ENCODE measurements around the gene RGS19.

Gene RGS19

DNA sequence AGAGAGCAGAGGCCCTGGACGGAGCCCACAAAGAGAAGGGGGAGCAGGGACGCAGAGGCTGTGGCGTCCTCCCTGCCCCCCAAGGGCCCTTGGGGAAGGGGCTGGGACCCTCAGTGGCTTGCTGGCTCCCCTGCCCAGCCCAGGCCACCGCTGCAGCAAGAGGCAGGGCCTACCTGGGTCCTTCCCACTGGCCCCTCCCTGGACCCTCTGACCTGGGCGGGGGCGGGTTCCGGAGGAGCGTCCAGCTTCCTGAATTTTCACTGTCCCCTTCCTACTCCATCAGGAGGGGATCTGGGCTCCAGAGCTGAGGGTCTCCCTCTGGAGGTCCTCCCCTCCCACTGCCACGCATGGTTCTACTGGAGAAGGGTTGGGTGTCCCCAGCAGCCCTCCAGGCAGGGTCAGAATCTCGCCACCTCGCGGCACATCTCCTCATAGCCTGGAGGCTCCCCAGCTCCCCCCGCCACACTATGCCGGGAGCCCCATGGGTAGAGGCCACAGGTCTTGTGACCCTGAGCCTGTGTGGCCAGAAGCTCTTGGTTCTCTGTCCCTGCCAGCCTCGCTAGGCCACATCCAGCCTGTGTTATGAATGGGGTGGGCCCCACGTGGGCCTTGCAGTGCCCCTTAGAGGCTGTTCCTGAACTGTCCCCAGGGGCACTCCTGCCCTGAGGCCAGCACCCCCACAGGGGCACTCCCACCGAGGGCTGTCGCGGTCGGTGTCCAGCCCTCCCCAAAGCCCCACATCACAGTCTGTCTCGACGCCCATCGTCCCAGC lies 28.9 kb downstream of the RGS19 start:
- FAIRE-seq (no peak), DNase-seq (ENCODE audit: insufficient read length, low spot score) (no peak)

DNA sequence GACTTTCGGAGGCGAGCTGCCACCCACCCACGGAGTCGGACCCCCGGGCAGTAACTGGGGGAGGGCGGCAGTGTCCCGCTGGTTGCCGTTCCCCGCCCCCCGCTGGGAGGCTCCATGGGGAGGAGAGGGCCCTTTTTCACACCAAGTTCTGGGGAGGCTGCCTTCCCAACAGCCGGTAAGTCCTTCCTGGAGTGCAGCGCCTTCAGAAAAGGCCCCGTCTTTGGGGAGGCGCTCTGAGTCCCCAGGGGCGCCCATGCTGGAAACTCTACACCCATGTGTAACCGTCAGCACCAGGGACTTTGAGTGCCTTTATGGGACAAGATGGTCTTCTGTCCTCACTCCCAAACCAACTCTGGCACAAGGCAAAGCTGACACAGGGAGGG lies 29.4 kb downstream of the RGS19 start:
- no peak for DNase-seq (ENCODE audit: insufficient read length, low spot score)
- FAIRE-seq: no peak

DNA sequence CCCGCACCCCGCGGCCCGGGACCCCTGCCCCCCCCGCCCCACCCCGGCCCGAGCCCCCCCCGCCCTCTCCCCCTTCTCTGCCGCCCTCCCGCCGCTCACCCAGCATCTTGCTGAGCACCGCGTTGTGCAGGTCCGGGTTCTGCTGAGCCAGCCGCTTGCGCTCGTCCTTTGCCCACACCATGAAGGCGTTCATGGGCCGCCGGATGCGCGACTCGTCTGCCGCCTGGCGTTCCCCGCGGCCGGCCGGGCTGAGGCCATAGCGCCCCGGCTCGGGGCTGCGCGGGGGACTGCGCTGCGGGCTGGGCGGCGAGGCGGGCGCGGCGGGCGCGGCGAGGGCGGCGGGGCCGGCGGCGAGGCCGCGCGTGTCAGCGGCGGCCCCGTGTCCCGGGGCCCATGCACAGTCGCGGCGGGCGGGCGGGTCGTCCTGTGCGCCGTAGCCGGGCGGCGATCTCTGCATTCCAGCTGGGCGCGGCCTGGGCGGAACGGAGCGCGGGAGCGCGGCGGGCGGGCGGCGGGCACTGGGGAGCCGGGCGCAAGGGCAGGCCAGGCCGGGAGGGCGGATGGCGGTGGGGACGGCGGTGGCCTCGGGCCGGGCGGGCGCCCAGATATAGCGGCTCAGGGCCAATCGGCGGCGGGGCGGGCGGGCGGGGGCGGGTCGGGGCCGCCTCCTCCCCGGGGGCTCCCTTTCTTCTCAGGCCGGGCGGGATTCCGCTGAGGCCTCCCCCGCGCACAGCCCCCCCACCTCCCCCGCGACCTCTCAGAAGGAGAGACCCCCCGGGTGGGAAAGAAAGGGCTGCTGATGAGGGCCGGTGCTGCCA lies 30.0 kb downstream of the RGS19 start, which contains the start of gene SOX18:
Gene SOX18, minus strand, starts transcription at position 580 of the 818 bp plus-strand sequence. Its CDS starts 123 bp downstream, at position 457.
- DNase-seq (ENCODE audit: insufficient read length, low spot score): no peak

DNA sequence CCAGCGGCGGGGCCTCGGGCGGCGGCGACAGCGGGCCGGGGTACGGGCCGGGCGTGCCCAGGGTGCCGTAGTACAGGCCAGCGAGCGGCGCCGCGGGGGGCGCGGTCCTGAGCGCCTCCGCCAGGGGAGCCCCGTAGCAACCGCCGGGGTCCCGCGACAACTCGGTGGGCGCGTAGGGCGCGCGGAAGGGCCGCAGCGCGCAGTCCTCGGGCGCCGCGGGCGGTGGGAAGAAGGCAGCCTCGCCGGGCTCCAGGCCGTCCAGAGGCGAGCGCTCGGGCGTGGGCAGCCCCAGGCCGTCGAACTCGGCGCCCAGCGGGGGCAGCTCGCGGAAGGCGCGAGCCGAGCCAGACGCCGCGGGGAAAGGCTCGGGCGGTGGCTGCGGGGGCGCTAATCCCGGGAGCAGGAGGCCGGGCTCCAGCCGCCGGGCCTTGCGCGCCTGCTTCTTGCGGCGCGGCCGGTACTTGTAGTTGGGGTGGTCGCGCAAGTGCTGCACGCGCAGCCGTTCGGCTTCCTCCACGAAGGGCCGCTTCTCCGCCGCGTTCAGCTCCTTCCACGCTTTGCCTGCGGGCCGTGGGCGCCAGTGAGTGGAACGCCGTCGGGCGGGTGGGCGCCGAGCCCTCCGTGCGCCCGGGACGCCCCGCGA lies 30.8 kb downstream of the RGS19 start:
- DNase-seq (ENCODE audit: insufficient read length, low spot score) (no peak), FAIRE-seq (no peak)

More for the DNA sequence above, 30.0 kb downstream of the RGS19 start, which contains the start of gene SOX18:
- FAIRE-seq: no peak

DNA sequence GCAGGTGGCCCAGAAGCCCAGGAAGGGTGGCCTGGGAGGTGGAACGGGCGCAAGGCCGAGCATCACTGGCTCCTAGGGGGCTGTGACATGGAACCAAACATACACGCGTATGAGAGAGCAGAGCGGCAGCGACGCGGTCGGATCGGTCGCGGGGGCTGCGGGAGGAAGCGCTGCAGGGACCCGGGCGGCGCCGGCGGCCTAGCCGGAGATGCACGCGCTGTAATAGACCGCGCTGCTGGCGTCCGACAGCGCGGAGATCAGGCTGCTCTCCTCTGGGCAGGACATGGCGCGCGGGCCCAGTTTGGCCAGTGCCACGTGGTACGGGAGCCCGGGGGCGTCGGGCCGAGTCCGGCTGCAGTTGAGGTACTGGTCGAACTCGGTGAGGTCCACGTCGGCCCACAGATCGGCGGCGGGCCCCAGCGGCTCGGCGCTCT lies 31.3 kb downstream of the RGS19 start:
- DNase-seq (ENCODE audit: insufficient read length, low spot score): no peak
- no peak for FAIRE-seq

DNA sequence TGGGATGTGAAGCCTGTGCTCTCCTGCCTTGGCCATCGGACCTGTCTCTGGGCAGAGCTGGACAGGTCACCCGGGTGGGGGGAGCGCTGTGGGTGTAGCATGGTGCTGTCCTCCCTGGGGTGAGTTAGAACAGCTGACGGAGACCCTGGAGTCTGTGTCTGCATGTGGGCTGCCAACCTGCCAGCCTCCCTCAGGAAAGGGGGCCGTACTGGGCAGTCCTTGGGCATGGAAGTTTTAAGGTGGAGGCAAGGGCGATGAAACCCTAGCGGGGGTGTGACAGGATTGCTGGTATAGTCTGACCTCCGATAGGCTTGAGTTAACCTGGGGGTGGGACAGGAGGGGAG lies 32.3 kb downstream of the RGS19 start:
- FAIRE-seq (no peak), DNase-seq (ENCODE audit: insufficient read length, low spot score) (no peak)

DNA sequence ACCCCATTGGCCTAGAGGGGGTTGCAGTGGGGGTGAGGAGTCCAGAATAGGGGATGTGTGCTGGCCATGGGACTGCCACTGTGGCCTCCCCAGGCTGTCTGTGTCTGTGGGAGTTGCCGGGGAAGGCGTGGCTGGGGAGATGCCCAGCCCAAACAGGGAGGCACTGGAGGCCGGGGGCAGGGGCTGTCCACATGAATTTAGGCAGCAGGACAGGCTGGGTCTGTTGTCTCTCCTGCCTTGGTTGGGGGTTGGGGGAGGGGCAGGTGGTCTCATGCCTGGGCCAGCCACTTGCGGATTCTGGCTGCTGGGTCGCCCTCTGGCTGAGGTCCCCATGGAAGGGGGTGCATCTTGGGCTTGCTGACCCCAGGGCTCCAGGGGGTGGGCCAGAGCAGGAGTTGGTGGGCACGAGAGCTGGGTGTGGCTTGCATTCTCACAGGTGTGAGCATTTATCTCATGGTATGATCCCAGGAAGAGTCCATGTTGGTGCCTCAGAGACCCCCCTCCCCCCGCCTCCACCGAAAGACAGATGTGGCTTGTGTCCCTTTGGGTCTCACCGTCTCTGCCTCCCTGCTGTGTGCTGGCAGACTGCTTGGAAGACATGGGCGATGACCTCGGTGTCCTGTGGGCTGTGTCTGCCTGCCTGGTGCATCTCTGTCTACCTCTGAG lies 33.8 kb downstream of the RGS19 start:
- no peak for FAIRE-seq
- DNase-seq (ENCODE audit: insufficient read length, low spot score): no peak

DNA sequence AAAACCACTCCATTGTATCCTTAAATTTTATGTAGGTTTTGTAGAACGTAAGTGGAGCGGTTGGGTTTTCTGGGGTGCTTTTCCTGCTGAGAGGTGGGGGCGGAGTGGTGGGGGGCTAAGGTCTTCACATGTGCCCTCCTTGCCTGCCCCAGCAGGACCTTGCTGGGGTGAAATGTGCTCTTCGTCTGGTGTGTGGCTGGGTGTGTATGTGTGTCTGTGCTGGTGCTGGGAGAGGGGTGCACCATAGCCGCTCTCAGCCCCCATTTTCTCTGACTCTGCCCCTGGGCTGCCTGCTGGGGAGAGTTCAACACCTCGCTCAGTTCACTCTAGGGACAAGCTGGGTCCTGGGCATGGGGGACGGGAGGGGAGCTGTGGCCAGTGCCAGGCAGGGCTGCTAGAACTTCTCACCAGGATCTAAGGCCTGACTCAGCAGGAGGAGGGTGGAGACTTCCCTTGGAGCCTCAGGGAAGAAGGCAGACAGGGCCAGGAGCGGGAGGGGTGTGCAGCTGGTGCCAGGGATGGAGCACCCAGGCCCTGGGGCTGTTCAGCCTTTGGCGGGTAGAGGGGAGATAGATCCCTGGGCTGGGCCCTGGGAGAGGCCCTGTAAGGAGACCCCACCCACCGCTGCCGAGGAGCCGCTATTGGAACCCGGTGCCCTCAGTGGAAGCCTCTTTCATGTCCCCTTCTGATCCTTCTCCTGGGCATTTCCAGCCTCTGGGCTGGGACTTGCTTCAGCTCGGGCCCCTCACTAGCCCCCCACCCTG lies 34.7 kb downstream of the RGS19 start:
- FAIRE-seq: no peak
- no peak for DNase-seq (ENCODE audit: insufficient read length, low spot score)

DNA sequence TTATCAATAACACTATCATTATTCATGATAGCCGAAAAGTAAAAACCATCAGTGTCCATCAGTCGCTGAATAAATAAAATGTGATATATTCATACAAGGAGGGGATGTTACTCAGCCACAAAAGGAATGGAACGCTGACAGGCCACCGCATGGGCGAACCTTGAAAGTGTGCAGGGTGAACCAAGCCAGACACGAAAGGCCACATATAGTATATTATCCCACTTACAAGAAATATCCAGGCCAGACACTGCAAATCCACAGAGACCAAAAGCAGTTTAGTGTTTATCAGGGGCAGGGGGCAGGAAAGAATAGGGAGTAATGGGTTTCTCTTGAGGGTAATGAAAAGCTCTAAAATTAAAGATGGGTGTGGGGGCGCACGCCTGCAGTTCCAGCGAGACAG lies 35.5 kb downstream of the RGS19 start:
- DNase-seq (ENCODE audit: insufficient read length, low spot score) (no peak), FAIRE-seq (no peak)

DNA sequence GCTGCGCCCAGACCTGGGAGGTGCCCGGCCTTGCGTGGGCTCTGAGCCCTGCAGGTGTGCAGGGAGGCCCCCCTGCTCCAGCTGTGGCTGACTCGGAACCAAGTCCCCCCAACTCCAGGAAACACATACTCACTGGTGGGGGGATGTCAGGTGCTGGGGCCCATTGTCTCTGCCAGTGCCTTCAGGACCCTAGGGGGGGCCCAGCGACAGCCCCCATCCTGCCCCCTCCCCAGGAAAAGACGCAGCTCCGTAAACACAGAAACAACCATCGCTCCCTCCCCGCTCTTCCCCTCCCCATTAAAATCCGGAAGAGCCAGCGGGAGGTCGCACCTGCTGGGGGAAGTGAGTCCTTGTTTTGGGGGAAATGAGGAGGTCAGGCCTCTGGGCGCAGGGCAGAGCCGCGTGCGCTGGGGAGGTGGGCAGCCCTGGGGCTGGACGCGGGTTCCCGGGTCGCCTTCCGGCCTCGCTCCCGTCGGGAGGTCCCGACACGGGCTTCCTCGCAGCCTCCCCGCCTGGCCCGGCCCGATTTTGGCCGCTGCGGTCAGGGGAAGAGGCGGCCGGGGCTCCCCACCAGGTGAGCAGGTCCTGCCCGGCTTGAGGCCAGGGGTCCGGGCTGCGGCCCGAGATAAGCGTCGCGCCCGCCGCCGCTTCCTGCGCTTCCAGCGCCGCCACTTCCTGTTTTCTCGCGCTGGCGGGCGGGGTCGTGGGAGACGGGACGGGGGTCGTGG lies 37.1 kb downstream of the RGS19 start:
- no peak for FAIRE-seq
- DNase-seq (ENCODE audit: insufficient read length, low spot score): no peak

DNA sequence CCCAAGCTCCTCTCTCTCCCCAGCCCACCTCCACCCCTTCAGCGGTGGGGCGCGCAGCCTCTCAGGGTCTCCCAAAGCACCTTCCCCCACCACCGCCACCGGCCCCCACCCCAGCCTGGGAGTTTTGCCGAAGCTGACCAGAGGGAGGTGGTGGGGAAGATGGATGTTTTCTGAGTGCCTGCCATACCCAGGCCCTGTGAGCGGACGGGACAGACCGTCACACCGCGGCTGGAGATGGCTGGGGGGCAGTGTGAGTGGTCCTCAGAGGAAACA lies 37.6 kb downstream of the RGS19 start:
- no peak for FAIRE-seq

DNA sequence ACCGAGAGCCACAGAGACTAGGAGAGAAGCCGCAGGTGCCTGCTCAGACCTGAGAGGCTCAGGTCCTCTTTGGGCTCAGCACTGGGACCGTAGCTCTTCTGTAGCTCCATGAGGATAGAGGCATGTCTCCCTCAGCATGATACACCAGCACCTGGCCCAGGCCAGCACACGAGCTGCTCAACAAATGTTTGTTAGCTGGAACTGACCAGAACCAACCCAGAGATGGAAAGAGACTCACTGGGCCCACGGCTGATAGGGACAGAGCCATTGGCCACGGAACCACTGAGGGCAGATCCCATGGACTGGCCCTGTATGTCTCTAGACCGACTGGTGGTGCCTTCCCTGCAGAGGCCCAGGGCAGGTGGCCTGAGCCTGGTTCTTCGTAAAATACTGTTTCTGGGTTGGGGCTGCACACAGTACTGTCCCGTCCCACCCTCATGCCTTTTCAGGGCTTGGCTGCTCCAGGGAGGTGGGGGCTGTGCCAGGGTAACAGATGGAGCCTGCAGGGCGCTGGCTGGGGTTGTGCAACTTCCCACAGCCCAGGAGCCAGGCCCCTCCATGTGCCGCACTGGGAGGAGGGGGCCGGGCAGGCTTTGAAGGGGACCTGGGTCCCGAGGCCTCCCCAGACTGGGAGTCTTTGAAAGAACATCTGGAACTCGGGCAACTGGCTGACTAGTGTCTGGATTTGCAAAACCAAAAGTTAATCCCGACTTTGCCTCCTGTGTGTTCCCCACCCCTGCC lies 38.1 kb downstream of the RGS19 start:
- DNase-seq (ENCODE audit: insufficient read length, low spot score) (no peak), FAIRE-seq (no peak)

More for the DNA sequence above, 37.6 kb downstream of the RGS19 start:
- DNase-seq (ENCODE audit: insufficient read length, low spot score): no peak

DNA sequence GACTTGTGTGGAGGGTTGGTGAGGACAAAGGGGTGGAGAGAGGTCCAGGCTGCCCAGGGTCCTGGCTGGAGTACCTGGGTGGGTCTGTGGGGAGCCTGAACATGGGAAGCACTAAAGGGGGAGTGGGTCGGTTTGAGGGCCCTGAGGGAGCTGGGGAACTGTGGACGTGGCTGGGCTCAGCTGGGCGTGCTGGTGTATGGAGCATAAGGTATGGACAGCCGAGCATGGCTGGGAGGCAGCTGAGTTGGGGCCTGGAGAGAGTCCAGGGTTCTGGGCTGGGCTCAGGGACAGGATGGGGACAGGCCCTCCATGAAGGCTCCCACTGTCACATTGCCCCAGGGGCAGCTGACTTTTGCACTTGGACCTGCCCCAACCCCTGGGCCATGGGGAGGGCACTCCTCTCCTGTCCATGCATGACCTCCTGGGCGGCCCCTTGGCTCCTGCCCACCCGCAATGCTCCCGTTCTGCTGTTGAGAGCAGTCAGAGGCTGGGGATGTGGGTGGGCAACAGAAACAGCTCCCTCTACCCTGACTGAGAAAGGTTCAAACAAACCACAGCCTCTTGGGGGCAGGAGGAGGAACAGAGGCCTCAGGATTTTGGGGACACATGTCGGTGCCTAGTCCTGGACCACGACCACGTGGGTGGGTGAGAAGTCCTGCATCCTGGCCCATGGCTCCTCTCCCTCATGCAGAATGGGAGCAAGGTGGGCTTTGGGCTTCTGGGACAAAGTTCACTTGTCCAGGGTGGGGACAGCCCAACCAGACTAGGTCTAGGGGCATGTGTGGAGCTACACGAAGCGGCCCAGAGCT lies 38.9 kb downstream of the RGS19 start:
- DNase-seq (ENCODE audit: insufficient read length, low spot score) (no peak), FAIRE-seq (no peak)

DNA sequence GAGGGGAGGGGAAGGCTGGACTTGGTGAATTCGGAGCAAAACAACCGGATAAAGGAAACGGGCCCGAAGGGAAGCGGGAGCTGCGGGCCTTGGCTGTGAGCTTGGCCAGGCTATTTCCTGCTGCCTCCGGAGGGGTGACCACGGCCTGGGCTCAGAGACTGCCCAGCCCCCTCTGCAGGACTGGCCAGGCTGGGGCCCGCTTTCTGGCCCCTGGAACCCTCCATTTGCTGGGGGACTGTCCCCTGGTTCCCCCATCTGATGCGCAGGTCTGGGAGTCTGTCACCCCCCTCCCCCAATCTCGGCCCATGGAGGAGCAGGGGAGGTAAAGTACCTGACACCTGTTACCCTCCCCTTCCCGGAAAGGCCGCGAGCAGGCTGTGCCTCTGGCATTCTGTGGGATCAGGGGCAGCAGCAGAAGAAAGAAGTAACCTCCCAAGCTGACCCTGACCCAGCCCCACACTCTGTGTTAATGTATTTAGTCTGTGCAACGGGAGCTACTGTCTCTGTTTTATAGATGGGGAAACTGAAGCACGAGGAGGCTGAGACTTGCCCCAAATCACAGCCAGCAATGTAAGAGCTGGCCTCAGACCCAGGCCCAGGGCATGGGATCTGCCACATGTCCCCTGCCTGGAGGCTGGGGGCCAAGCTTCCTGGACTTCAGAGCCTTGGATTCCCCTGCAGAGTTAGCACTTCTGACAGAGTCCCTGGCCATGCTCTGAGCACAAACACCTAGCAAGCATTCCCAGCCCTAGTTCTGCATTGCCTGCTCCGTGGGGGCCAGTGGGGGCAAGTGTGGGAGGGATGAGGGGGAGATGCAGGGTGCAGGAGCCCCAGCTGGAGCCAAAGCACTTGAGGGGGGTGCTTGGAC lies 39.8 kb downstream of the RGS19 start:
- FAIRE-seq (no peak), DNase-seq (ENCODE audit: insufficient read length, low spot score) (no peak)

DNA sequence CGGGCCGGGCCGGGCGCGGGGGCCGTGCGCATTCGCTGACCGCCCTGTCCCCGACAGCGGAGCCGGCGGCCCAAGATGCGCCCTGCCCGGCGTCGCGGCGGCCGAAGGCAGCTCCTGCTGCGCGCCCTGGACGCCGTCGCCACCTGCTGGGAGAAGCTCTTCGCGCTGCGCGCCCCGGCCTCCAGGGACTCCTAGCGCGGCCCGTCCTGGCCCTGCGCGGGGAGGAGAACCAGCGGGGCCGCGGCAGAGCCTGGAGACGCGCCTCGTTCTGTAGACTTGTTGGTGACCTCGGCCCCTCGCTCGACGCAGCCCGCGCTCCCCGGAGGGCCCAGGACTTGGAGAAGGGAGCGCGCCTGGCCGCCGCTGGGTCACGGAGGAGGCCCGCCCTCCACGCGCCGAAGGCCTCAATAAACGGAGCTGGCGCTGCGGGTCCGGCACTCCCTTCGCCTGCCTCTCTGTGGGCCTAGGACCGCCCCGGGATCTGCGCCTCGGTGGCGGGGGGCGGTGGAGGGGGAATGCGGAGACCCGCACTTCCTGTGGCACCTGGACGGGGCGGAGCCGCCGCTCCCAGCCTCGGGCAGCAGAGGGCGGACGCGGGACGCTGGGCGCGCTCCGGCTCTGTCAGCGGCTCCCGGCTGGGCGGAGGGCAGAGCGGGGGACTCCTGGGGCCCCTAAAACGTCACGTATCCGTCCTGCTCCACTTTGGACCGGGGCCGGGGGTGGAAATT lies 40.6 kb downstream of the RGS19 start:
- FAIRE-seq: no peak

DNA sequence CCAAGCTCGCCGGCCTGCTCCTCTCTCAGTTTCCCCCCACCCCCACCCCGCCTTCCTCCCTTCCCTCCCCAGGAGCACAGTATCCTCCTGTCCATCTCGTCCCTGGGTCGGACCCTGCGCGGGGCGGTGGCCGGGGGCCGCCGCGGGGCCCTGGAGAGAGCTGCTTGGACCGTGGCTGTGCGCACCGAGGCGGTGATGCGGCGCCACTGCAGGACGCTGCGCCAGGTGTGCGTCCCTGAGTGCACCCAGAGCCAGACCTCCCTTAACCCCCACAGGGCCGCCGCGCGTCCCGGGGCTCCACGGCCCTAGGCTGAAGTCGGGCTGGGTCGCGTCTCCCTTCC lies 41.1 kb downstream of the RGS19 start:
- no peak for FAIRE-seq
- DNase-seq (ENCODE audit: insufficient read length, low spot score): no peak

More for the DNA sequence above, 40.6 kb downstream of the RGS19 start:
- DNase-seq (ENCODE audit: insufficient read length, low spot score): peak; percentile 92

Measured in GM19239 (cell line).